Measurements from ENCODE around the gene HBEGF. TPM values are rescaled to one million over a fixed set of nuclear protein-coding genes. Genes with fewer than 3 reads are reported as not detected.

Gene HBEGF
- polyA plus RNA-seq, 2 of the 4 experiments (the other 2 are of a cell fraction), result 3.4 to 5.0 TPM

GRCh38 chr5:140309706-140310249 lies 36.6 kb downstream of the HBEGF start:
- CTCF ChIA-PET, result interaction anchor here (1.1 to 3.9 kb wide), 3 partner anchors 12 to 66 kb away, joined by 3 to 24 read pairs (median 3); partner anchors contain the start of gene HBEGF

GRCh38 chr5:140305471-140305870 lies 40.9 kb downstream of the HBEGF start:
- H3K9me3 ChIP-seq, result no peaks in the 10 kb centered on the region
- CTCF ChIA-PET, result interaction anchor here (1.1 to 4.5 kb wide), 5 partner anchors 47 to 160 kb away, joined by 3 to 21 read pairs (median 3); no protein-coding TSS in a partner anchor
- ATAC-seq (no peak), DNase-seq (ENCODE audit: low read depth in 1 of 2, low spot score in 1 of 2) (no peak), FAIRE-seq (no peak)
- peaks cover 19% of the 10 kb centered on the region for H3K4me1 ChIP-seq
- 89% methylated on average over 1 of the region's 1 CpG for WGBS (ENCODE audit: missing lambda C conversion rate)
- H3K4me3 ChIP-seq, result no peak overlapping the region
- TF ChIP-seq FOSB (CRISPR knock-in tag; IDR thresholded peaks at IDR 0.05) (no peak), CTCF (IDR thresholded peaks at IDR 0.05) (no peak), ATOH8 (CRISPR knock-in tag; IDR thresholded peaks at IDR 0.05; ENCODE audit: low read depth) (no peak), RAD21 (conservative IDR thresholded peaks at IDR 0.05 in 1 of 2, IDR thresholded peaks at IDR 0.05 in 1 of 2) (no peak), CEBPB (IDR thresholded peaks at IDR 0.05) (no peak)
- H3K27ac ChIP-seq, result no peak overlapping the region
- no peak overlapping the region for H3K4me2 ChIP-seq
- POLR2A ChIA-PET, result interaction anchor here (0.7 kb wide), 2 partner anchors 10 to 30 kb away, joined by 3 read pairs; no protein-coding TSS in a partner anchor

More at GRCh38 chr5:140309706-140310249, 36.6 kb downstream of the HBEGF start:
- no peak for DNase-seq (ENCODE audit: low read depth in 1 of 2, low spot score in 1 of 2)
- TF ChIP-seq ZSCAN20 (CRISPR knock-in tag; IDR thresholded peaks at IDR 0.05) (no peak), RARB (CRISPR knock-in tag; IDR thresholded peaks at IDR 0.05) (no peak), ZC3H11A (IDR thresholded peaks at IDR 0.05) (no peak), KDM5A (IDR thresholded peaks at IDR 0.05) (no peak), EHF (CRISPR knock-in tag; IDR thresholded peaks at IDR 0.05) (no peak), REST (IDR thresholded peaks at IDR 0.05) (no peak), RAD21 (conservative IDR thresholded peaks at IDR 0.05 in 1 of 2, IDR thresholded peaks at IDR 0.05 in 1 of 2) (no peak), HEYL (CRISPR knock-in tag; IDR thresholded peaks at IDR 0.05) (no peak), MAX (IDR thresholded peaks at IDR 0.05) (no peak), POLR2AphosphoS2 (conservative IDR thresholded peaks at IDR 0.05; ENCODE audit: low read length) (no peak)
- no peak overlapping the region for H3K4me2 ChIP-seq
- POLR2A ChIA-PET, result interaction anchor here (1.7 kb wide), 1 partner anchor 36 kb away, joined by 10 read pairs; the partner anchor contains the start of gene HBEGF
- H3K4me1 ChIP-seq, result peaks cover 23% of the 10 kb centered on the region
- no peak for ATAC-seq
- H3K4me3 ChIP-seq, result no peak overlapping the region
- 68% methylated on average over 3 of the region's 3 CpGs for WGBS (ENCODE audit: missing lambda C conversion rate)
- no peaks in the 10 kb centered on the region for H3K9me3 ChIP-seq
- no peak for FAIRE-seq
- peak overlapping the region in 1 of 2 experiments; percentile 68; a peak in 1 of 6 replicates for H3K27ac ChIP-seq

- peak overlapping the region; percentile 75 for H3K4me2 ChIP-seq
- no peak overlapping the region for H3K4me3 ChIP-seq
- ChIA-PET POLR2A (interaction anchor here (0.7 to 1.5 kb wide), 4 partner anchors 14 to 344 kb away, joined by 4 to 16 read pairs (median 5); partner anchors contain the start of genes HBEGF, IK and NDUFA2), CTCF (interaction anchor here (0.7 to 4.5 kb wide), 10 partner anchors 14 to 665 kb away, joined by 3 to 21 read pairs (median 5); partner anchors contain the start of gene HBEGF)
- WGBS (ENCODE audit: missing lambda C conversion rate), result 88% methylated on average over 15 of the region's 15 CpGs
- DNase-seq (ENCODE audit: low read depth in 1 of 2, low spot score in 1 of 2), result no peak
- FAIRE-seq, result no peak
- ATAC-seq, result no peak
- H3K9me3 ChIP-seq, result no peaks in the 10 kb centered on the region
- H3K4me1 ChIP-seq, result peaks cover 25% of the 10 kb centered on the region
- H3K27ac ChIP-seq, result peak overlapping the region in 1 of 2 experiments; percentile 90; a peak in 1 of 6 replicates
- TF ChIP-seq KDM1A (IDR thresholded peaks at IDR 0.05; ENCODE audit: low read depth) (no peak), ATOH8 (CRISPR knock-in tag; IDR thresholded peaks at IDR 0.05; ENCODE audit: low read depth) (no peak), HES2 (IDR thresholded peaks at IDR 0.05) (no peak), TFCP2L1 (CRISPR knock-in tag; IDR thresholded peaks at IDR 0.05) (no peak), KDM5A (IDR thresholded peaks at IDR 0.05) (no peak), HMGXB4 (CRISPR knock-in tag; IDR thresholded peaks at IDR 0.05; ENCODE audit: borderline replicate concordance) (no peak), FOXS1 (CRISPR knock-in tag; IDR thresholded peaks at IDR 0.05) (no peak), RARB (CRISPR knock-in tag; IDR thresholded peaks at IDR 0.05) (no peak), MAX (IDR thresholded peaks at IDR 0.05) (no peak), NR3C1 (IDR thresholded peaks at IDR 0.05) (no peak), NFE2L2 (conservative IDR thresholded peaks at IDR 0.05; ENCODE audit: low read length) (no peak)
Measured at GRCh38 chr5:140303966-140304365, 42.4 kb downstream of the HBEGF start.

All from A549 (cell line).